NCI-H2196 (cell line): ENCODE data around the gene IGSF3.

Experiments
- DNase-seq: peaks from one replicate; lab custom pipeline; 2025; ENCODE audit not compliant: unreplicated experiment; lab: John Stamatoyannopoulos, UW

The IGSF3 gene

GRCh38 chr1:116686723-116687352 lies 19.3 kb upstream of the IGSF3 start:
- no peak for DNase-seq

- DNase-seq: no peak
Measured at GRCh38 chr1:116686175-116686574, 18.6 kb upstream of the IGSF3 start.

GRCh38 chr1:116684575-116684974 lies 17.0 kb upstream of the IGSF3 start:
- DNase-seq: no peak

- DNase-seq: no peak
Measured at GRCh38 chr1:116682641-116683221, 15.2 kb upstream of the IGSF3 start.

GRCh38 chr1:116681343-116681899 lies 13.9 kb upstream of the IGSF3 start:
- no peak for DNase-seq

GRCh38 chr1:116680752-116681151 lies 13.2 kb upstream of the IGSF3 start:
- no peak for DNase-seq

- no peak for DNase-seq
Measured at GRCh38 chr1:116679828-116680628, 12.5 kb upstream of the IGSF3 start.

GRCh38 chr1:116679091-116679827 lies 11.7 kb upstream of the IGSF3 start:
- DNase-seq: no peak

- no peak for DNase-seq
Measured at GRCh38 chr1:116678732-116679090, 11.2 kb upstream of the IGSF3 start.

GRCh38 chr1:116677474-116678062 lies 10.0 kb upstream of the IGSF3 start:
- DNase-seq: no peak

GRCh38 chr1:116676291-116676690 lies 8.8 kb upstream of the IGSF3 start:
- no peak for DNase-seq

GRCh38 chr1:116674751-116675150 lies 7.2 kb upstream of the IGSF3 start:
- DNase-seq: no peak

GRCh38 chr1:116674011-116674531 lies 6.5 kb upstream of the IGSF3 start:
- no peak for DNase-seq

- no peak for DNase-seq
Measured at GRCh38 chr1:116671912-116672311, 4.4 kb upstream of the IGSF3 start.

GRCh38 chr1:116671072-116671760 lies 3.7 kb upstream of the IGSF3 start:
- DNase-seq: no peak

GRCh38 chr1:116668277-116668676 lies 744 bp upstream of the IGSF3 start:
- no peak for DNase-seq

GRCh38 chr1:116667078-116667574 lies 407 bp downstream of the IGSF3 start:
- DNase-seq: no peak

- no peak for DNase-seq
Measured at GRCh38 chr1:116666187-116667077, 1.1 kb downstream of the IGSF3 start.

- DNase-seq: no peak
Measured at GRCh38 chr1:116664978-116665371, 2.6 kb downstream of the IGSF3 start.
